ENCODE results near the gene SYNDIG1.

The SYNDIG1 gene

DNA sequence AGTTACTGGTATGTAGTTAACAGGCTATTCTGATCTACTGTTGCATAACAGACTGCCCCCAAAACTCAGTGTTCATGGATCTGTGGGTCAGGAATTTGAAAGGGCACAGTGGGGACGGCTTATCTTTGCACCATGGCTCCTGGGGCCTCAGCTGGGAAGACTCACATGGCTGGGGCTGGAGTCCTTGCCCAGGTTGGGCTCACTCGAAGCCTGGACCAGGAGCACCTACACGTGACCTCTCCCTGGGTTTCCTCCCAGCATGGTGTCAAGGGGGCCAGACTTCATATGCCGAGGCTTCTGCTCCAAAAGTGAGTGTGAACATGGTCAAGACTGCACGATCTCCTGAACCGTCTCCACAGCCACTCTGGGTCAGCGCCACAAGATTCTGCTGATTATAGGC, 11.7 kb downstream of the SYNDIG1 start:
- no peak overlapping the region for H3K4me3 ChIP-seq
- H3K9ac ChIP-seq: no peak overlapping the region
- H3K36me3 ChIP-seq: no peaks in the 10 kb centered on the region
- H3K4me2 ChIP-seq: no peak overlapping the region
- H3K9me3 ChIP-seq: no peaks in the 10 kb centered on the region
- H3K27ac ChIP-seq: no peak overlapping the region
- H3K27me3 ChIP-seq: no peaks in the 10 kb centered on the region
- no peaks in the 10 kb centered on the region for H4K20me1 ChIP-seq
- H3K4me1 ChIP-seq: no peaks in the 10 kb centered on the region
- no peak for TF ChIP-seq Cebpa-rat (IDR thresholded peaks at IDR 0.05)

DNA sequence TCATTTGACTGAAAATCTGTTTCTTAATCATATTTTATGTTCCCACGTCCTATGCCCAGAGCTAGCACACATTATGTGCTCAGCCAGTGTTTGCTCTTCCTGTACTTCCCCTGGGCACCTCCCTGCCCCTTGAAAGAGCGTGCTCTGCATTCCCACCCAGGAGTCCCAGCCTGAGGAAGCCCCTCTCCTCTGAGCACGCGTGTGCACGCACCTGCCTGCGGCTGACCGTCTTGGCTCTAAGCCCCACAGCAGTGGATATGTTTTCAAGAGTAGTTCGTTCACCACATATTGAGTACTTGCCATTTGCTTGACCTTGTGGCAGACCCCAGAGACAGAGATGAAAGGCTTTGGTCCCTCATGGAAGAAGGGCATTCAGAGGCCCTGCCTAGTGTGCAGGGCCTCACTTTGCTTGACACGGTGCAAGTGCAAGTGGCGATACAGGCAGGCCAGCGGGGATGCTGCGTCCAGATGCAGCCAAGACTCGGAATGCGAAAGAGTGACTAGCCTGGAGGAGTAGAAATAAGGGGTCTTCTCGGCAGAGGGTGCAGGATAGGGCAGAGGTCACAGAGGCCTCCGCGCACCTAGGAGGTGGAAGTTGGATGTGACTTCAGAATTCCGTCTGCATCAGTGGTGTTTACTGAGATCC, 14.1 kb downstream of the SYNDIG1 start:
- H3K27me3 ChIP-seq: no peaks in the 10 kb centered on the region
- no peaks in the 10 kb centered on the region for H3K4me1 ChIP-seq
- no peak overlapping the region for H3K4me3 ChIP-seq
- H3K27ac ChIP-seq: no peak overlapping the region
- H3K9ac ChIP-seq: no peak overlapping the region
- no peak overlapping the region for H3K4me2 ChIP-seq
- H4K20me1 ChIP-seq: no peaks in the 10 kb centered on the region
- no peak for TF ChIP-seq Cebpa-rat (IDR thresholded peaks at IDR 0.05)
- H3K36me3 ChIP-seq: no peaks in the 10 kb centered on the region
- no peaks in the 10 kb centered on the region for H3K9me3 ChIP-seq

DNA sequence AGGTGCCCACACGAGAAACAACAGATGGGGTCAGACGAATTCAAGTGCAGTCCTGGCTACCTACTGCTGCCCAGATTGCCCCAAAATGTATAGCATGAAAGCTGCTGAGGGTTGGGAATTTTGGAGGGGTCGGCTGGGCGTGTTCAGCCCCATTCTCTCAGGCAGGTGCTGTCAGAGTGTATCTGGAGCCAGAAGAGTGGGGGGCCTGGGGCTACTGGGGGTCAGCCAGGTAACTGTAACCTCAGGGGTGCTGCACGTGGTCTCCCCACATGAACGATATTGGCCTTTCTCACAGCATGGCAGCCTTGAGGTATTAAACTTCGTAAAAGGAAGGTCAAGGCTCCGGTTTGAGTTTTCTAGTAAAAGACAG, 14.6 kb downstream of the SYNDIG1 start:
- no peaks in the 10 kb centered on the region for H3K4me1 ChIP-seq
- no peak overlapping the region for H3K27ac ChIP-seq
- H3K36me3 ChIP-seq: no peaks in the 10 kb centered on the region
- no peak overlapping the region for H3K4me3 ChIP-seq
- no peaks in the 10 kb centered on the region for H3K9me3 ChIP-seq
- H3K4me2 ChIP-seq: no peak overlapping the region
- no peak overlapping the region for H3K9ac ChIP-seq
- no peaks in the 10 kb centered on the region for H3K27me3 ChIP-seq
- H4K20me1 ChIP-seq: no peaks in the 10 kb centered on the region
- no peak for TF ChIP-seq Cebpa-rat (IDR thresholded peaks at IDR 0.05)

DNA sequence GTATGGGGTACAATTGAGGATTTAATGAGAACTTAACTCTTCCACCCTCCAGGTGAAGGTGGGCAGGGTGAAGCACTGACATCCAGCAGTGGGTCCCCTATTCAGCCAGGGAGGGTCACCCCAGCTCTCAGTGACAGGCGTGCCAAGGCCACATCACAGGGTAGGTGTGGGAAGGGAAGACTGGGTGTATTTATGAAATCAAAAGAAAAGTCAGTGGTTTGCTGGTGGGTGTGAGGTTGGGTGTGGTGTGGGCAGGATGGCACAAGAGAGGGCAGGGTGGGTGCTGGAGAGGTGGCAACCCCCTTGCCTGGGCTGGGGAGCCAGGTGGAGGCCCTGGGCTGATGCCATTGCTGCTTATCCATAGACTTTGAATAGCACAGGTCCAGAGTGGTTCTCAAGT, 16.6 kb downstream of the SYNDIG1 start:
- no peaks in the 10 kb centered on the region for H3K9me3 ChIP-seq
- H3K9ac ChIP-seq: no peak overlapping the region
- H3K36me3 ChIP-seq: no peaks in the 10 kb centered on the region
- H4K20me1 ChIP-seq: no peaks in the 10 kb centered on the region
- H3K27ac ChIP-seq: no peak overlapping the region
- no peak overlapping the region for H3K4me3 ChIP-seq
- H3K27me3 ChIP-seq: no peaks in the 10 kb centered on the region
- no peak overlapping the region for H3K4me2 ChIP-seq
- peaks cover 9% of the 10 kb centered on the region for H3K4me1 ChIP-seq
- TF ChIP-seq Cebpa-rat (IDR thresholded peaks at IDR 0.05): no peak

DNA sequence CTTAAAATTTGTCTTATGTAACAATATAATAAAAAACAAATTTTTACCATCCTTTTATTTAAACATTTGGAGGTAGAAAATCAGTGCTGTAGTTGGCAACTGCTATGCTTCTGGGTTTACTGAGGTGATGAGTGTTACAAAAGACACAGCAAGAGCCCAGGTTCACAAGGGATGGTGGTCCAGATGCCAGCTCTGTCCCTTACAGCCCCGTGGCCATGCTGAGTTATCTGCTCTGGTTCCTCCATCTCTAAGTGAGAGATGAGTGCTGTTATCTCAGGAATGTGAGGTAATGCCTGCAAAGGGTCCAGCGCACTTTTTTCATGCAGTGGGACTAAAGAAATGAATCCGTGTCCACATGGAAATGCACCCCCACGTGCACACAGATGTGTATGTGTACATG, 17.8 kb downstream of the SYNDIG1 start:
- Histone ChIP-seq H3K4me2 (no peak overlapping the region), H4K20me1 (no peaks in the 10 kb centered on the region), H3K27ac (no peak overlapping the region), H3K27me3 (no peaks in the 10 kb centered on the region), H3K4me3 (no peak overlapping the region), H3K9me3 (no peaks in the 10 kb centered on the region), H3K9ac (no peak overlapping the region), H3K4me1 (peaks cover 16% of the 10 kb centered on the region), H3K36me3 (no peaks in the 10 kb centered on the region)
- TF ChIP-seq Cebpa-rat (IDR thresholded peaks at IDR 0.05): no peak

DNA sequence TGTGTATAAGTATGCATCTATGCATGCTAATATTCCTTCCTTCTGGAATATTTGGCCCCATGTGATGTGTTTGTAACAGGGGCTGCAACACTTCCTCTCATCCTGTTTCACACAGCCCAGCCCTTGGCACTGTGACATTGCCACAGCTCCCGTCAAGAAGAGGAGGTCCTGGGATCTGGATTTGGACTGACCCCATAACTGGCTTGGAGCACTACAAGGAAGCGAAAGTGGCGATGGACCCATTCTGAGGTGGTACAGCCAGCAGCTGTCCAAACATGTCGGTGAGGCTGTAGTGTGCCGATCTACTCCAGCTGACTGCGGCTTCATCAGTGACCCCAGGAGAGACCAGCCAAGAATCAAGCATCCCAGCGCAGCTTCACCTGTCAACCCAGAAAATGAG, 18.2 kb downstream of the SYNDIG1 start:
- Histone ChIP-seq H3K9ac (no peak overlapping the region), H3K4me1 (peaks cover 20% of the 10 kb centered on the region), H4K20me1 (no peaks in the 10 kb centered on the region), H3K36me3 (no peaks in the 10 kb centered on the region), H3K4me3 (no peak overlapping the region), H3K27me3 (no peaks in the 10 kb centered on the region), H3K27ac (no peak overlapping the region), H3K4me2 (no peak overlapping the region), H3K9me3 (no peaks in the 10 kb centered on the region)
- no peak for TF ChIP-seq Cebpa-rat (IDR thresholded peaks at IDR 0.05)

DNA sequence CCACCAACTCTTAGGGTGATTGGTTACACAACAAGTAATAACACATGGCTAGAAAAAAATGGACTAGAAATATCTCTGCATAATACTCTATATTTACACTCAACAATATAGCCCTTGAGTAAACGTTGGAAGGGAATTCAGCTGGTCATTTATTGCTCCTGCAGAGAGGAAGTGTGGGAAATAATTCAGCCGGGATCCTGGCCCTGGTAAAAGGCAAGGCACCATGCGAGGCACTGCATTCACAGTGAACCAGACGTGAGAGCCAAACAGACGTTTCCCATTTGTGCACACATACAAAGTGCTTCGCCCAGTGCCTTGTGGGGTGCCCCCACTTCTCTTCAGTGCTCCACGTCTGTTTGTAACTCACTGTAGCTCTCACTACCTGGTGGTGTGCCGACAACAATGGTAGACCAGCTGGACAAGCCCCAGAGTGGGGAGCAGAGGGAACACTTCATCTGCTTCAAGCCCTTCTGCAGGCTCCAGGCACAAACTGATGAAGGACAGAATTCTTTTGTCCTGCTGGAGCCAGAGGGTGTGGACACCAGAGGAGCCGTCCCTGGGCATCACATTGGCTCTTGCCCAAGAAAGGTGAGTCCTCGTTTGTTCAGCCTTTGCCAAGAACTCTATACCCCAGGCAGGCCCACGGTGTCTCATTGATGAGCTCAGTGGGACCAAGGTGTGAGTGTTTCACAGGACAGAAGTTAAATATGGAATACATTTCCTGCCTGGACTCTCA, 18.8 kb downstream of the SYNDIG1 start:
- Histone ChIP-seq H3K27me3 (no peaks in the 10 kb centered on the region), H3K27ac (no peak overlapping the region), H3K4me3 (no peak overlapping the region), H4K20me1 (no peaks in the 10 kb centered on the region), H3K9ac (no peak overlapping the region), H3K36me3 (no peaks in the 10 kb centered on the region), H3K4me1 (peaks cover 25% of the 10 kb centered on the region), H3K4me2 (no peak overlapping the region), H3K9me3 (no peaks in the 10 kb centered on the region)
- no peak for TF ChIP-seq Cebpa-rat (IDR thresholded peaks at IDR 0.05)

DNA sequence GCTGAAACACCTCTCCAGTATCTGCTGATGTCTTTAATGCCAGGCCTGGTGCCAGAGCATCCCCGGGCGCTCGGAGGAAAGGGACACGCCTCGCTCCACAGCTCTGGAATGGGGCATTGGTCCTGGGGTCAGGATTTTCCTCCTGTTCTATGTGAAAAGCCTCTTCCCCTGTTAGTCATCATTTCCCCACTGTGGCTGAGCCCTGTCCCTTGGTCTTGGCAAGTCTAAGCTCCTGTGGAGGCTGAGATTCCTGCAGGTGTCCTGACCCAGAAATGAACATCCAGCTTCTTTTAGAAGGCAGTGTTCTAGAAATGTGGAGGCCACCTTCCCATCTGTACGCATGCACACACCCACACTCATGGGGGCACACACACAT, 19.4 kb downstream of the SYNDIG1 start:
- Histone ChIP-seq H3K36me3 (no peaks in the 10 kb centered on the region), H3K27me3 (no peaks in the 10 kb centered on the region), H3K9ac (no peak overlapping the region), H4K20me1 (no peaks in the 10 kb centered on the region), H3K4me3 (no peak overlapping the region), H3K4me2 (no peak overlapping the region), H3K4me1 (peaks cover 31% of the 10 kb centered on the region), H3K9me3 (no peaks in the 10 kb centered on the region), H3K27ac (no peak overlapping the region)
- TF ChIP-seq Cebpa-rat (IDR thresholded peaks at IDR 0.05): no peak

DNA sequence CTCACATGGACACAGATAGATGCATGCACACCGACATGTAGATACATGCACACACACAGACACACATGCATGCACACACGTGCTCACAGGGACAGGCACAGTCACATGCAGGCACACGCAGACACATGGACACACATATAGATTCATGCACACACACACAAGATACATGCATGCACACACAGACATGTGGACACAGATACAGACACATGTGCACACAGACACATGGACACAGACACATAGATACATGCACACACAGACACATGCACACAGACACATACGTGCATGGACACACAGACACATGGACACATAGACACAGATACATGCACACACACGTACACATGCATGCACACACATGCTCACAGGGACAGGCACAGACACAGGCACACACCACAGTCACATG, 19.8 kb downstream of the SYNDIG1 start:
- Histone ChIP-seq H4K20me1 (no peaks in the 10 kb centered on the region), H3K9me3 (no peaks in the 10 kb centered on the region), H3K36me3 (no peaks in the 10 kb centered on the region), H3K4me1 (peaks cover 35% of the 10 kb centered on the region), H3K27ac (no peak overlapping the region), H3K27me3 (no peaks in the 10 kb centered on the region), H3K4me3 (no peak overlapping the region), H3K9ac (no peak overlapping the region), H3K4me2 (no peak overlapping the region)
- TF ChIP-seq Cebpa-rat (IDR thresholded peaks at IDR 0.05): no peak

DNA sequence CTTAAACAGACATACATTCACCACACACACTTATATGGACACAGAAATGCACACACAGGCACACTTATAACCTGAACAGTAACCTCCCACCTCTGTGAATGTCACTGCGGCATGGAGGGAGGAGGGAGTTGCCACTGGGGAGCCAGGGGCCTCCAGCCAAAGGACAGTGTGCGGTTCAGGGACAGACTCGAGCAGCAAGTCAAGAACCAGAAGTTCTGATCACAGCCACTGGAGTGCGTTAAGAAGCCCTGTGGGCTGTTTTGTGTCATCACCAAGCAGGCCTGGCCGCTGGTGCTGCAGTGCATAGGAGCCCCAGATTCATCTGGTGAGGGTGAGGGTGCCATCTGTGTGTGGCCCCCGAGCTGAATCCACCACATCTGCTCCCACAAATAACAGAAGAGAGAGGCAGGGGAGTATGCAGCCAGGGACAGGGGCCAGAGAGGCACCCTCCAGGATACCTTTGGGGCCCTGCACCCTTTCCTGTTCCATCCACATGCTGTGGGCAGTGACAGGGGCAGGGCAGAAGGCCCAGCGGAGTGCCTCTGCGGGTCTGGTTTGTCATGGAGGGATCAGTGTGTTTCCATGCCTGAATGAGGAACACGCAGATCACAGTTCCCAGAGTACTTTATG, 20.3 kb downstream of the SYNDIG1 start:
- peaks cover 41% of the 10 kb centered on the region for H3K4me1 ChIP-seq
- no peaks in the 10 kb centered on the region for H3K27me3 ChIP-seq
- no peak overlapping the region for H3K4me3 ChIP-seq
- no peaks in the 10 kb centered on the region for H4K20me1 ChIP-seq
- H3K9ac ChIP-seq: no peak overlapping the region
- no peaks in the 10 kb centered on the region for H3K9me3 ChIP-seq
- H3K4me2 ChIP-seq: peak overlapping the region; percentile 9; the same call in 1 of the 2 replicates
- H3K36me3 ChIP-seq: no peaks in the 10 kb centered on the region
- no peak for TF ChIP-seq Cebpa-rat (IDR thresholded peaks at IDR 0.05)
- H3K27ac ChIP-seq: no peak overlapping the region
